Neutrophil (primary cell): ENCODE data around the gene TSPAN9.

Source experiments
- H3K27ac ChIP-seq: fragments of 200-600 bp; sonication (generic); 2 replicates; pipeline ENCODE4 v1.5.1; 2016; ENCODE audit warnings: mild to moderate bottlenecking, moderate library complexity
- H3K27me3 ChIP-seq: fragments of 200-600 bp; sonication (generic); 2 replicates; pipeline ENCODE4 v1.6.0; 2016; ENCODE audit warnings: mild to moderate bottlenecking
- H3K36me3 ChIP-seq: fragments of 200-600 bp; sonication (generic); 2 replicates; pipeline ENCODE4 v1.5.1; 2017
- H3K4me1 ChIP-seq, 2 experiments: fragments of 200-600 bp in 1 of 2; sonication (generic) in 1 of 2; 1 replicate in 1 of 2; 2 replicates in 1 of 2; pipeline versions ENCODE4 v1.5.1 to v1.6.1; 2013 to 2016; ENCODE audit warnings: low read depth in 1 of 2, low read length in 1 of 2, mild to moderate bottlenecking in 1 of 2, moderate library complexity in 1 of 2; ENCODE audit not compliant: control insufficient read depth in 1 of 2, insufficient read depth in 1 of 2
- H3K4me3 ChIP-seq, 2 experiments: fragments of 200-600 bp in 1 of 2; sonication (generic) in 1 of 2; 1 replicate in 1 of 2; 2 replicates in 1 of 2; pipeline ENCODE4 v1.5.1; 2013 to 2016; ENCODE audit warnings: low read depth in 1 of 2, low read length in 1 of 2, mild to moderate bottlenecking in 1 of 2, moderate library complexity in 1 of 2
- H3K9me3 ChIP-seq: fragments of 200-600 bp; sonication (generic); 2 replicates; pipeline ENCODE4 v1.5.1; 2016
- CTCF ChIP-seq: fragments of 200-600 bp; sonication (generic); IDR thresholded peaks from 2 replicates; pipeline ENCODE4 v1.5.1; 2016; ENCODE audit warnings: antibody characterized with exemption

Gene TSPAN9

DNA sequence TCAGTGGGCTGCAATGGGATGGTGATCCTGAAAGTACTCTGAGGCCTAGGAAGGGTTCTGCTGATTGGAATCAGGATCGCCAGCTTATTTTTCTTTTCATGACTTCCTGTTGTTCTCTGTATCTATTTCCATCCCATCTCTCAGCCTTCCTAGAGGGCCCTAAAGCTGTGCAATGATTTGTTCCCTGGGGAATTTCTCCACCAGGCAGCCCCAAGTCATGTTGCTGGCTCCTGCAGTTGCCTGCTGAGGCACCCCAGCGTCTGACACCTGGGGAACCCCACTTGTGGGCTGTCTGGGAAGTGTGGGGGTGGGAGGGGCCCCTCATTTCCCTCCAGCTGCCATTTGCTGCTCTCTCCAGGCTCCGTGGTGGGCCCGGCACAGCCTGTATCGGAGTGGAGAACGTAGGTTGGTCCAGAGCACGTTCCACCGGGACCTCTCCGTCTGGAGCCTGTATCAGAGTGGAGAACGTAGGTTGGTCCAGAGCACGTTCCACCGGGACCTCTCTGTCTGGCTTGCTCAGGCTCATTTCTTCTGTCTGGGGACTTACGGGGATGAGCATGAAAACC lies 138.3 kb downstream of the TSPAN9 start:
- Histone ChIP-seq H3K4me1 (no peaks in the 10 kb centered on the region), H3K9me3 (no peaks in the 10 kb centered on the region), H3K27me3 (peaks cover 18% of the 10 kb centered on the region), H3K4me3 (no peak overlapping the region), H3K36me3 (no peaks in the 10 kb centered on the region), H3K27ac (no peak overlapping the region)
- no peak for TF ChIP-seq CTCF

DNA sequence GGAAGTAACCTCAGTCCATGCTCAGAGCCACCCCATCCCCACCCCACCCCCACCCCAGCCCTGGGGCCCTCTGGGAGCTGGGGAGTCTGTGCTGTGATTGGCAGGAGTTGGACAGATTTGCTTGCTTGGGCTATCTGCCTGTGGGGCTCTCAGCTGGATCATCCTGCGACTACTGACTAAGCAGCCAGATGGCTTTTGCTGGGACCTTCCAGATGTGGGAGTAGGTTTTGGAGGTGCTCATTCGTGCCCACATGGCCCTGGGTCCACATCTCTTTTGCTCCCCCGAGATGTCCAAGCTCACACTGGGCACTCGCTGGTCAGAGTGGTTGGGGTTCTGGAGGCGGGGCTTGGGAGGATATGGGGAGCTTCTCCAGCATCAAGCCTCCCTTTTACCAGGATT lies 138.9 kb downstream of the TSPAN9 start:
- no peaks in the 10 kb centered on the region for H3K36me3 ChIP-seq
- TF ChIP-seq CTCF, result no peak
- no peaks in the 10 kb centered on the region for H3K9me3 ChIP-seq
- H3K4me3 ChIP-seq, result no peak overlapping the region
- no peak overlapping the region for H3K27ac ChIP-seq
- H3K4me1 ChIP-seq, result no peaks in the 10 kb centered on the region
- H3K27me3 ChIP-seq, result peaks cover 13% of the 10 kb centered on the region

DNA sequence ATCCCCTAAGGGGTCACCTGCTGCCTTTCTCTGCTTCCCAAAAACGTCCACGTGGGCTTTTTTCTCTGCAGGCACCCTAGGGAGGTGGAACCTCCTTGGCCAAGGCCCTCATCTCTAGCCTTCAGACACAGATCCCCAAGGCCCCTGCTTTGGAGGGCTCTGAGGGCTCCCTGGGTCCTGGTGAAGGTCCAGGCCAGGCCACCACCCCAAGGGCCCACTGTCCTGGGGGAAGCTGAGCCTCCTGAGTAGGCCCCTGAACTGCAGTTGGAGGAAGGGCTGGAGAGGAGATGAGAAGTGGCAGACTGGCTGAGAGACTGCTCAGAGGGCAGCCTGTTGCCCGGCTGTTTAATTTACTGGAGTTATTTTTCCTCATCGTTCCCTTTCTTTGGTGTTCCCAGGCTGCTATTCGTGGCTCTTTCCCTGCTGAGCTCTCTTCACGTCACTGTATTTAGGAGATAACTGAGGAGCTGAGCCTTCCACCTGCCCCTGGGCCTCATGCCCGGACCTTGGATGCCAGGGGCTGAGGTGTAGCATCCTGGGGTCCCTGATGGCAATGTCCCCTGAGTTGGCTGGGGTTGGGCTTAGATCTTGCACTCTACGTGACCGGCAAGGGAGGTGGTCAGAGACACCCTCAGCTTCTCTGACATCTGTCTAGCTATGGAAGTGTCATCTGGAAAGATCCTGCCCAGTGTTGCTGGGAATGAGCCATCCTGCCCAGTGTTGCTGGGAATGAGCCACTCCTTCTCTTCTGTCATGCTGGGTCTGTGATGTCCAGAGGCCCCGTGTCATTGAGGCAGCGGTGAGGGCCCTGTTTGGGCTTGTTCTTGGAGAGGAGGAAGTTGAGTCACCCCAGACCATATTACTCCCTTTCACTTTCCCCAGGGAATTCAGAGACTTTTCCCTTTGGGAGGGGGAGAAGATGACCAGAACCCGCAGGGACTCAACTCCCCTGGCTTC lies 139.8 kb downstream of the TSPAN9 start:
- TF ChIP-seq CTCF, result no peak
- Histone ChIP-seq H3K27ac (no peak overlapping the region), H3K27me3 (peaks cover 13% of the 10 kb centered on the region), H3K4me1 (no peaks in the 10 kb centered on the region), H3K4me3 (no peak overlapping the region), H3K9me3 (no peaks in the 10 kb centered on the region), H3K36me3 (no peaks in the 10 kb centered on the region)

GRCh38 chr12:3217683-3218079 lies 140.5 kb downstream of the TSPAN9 start:
- Histone ChIP-seq H3K27ac (no peak overlapping the region), H3K9me3 (no peaks in the 10 kb centered on the region), H3K27me3 (peaks cover 13% of the 10 kb centered on the region), H3K4me1 (no peaks in the 10 kb centered on the region), H3K4me3 (no peak overlapping the region), H3K36me3 (no peaks in the 10 kb centered on the region)
- no peak for TF ChIP-seq CTCF

GRCh38 chr12:3218228-3219171 lies 141.3 kb downstream of the TSPAN9 start:
- H3K9me3 ChIP-seq, result no peaks in the 10 kb centered on the region
- no peaks in the 10 kb centered on the region for H3K36me3 ChIP-seq
- TF ChIP-seq CTCF, result no peak
- no peaks in the 10 kb centered on the region for H3K4me1 ChIP-seq
- H3K27me3 ChIP-seq, result peaks cover 8% of the 10 kb centered on the region
- H3K27ac ChIP-seq, result no peak overlapping the region
- no peak overlapping the region for H3K4me3 ChIP-seq
